Sigmoid colon (tissue), 4 donors: ENCODE data around the gene YEATS2.

Source experiments
- POLR2A ChIP-seq, 2 donors: fragments of 450-650 bp; IDR thresholded peaks; one replicate each; pipeline ENCODE4 v1.6.1; 2016; ENCODE audit warnings: antibody characterized with exemption in 2 of 2, mild to moderate bottlenecking in 2 of 2, moderate library complexity in 2 of 2
- POLR2AphosphoS5 ChIP-seq, 4 donors: sonication (generic); formaldehyde crosslinking; IDR thresholded peaks; one replicate each; pipeline ENCODE4 v1.6.1; 2017; ENCODE audit warnings: antibody characterized with exemption in 4 of 4
- TF ChIP-seq, protein P1 (sequence below), 4 experiments: fragments of 450-650 bp in 3 of 4; fragments of 200-600 bp in 1 of 4; IDR thresholded peaks; one replicate each; pipeline ENCODE4 v1.5.1; 2016 to 2019; ENCODE audit warnings: antibody characterized with exemption in 4 of 4, mild to moderate bottlenecking in 3 of 4, moderate library complexity in 2 of 4

DNA sequence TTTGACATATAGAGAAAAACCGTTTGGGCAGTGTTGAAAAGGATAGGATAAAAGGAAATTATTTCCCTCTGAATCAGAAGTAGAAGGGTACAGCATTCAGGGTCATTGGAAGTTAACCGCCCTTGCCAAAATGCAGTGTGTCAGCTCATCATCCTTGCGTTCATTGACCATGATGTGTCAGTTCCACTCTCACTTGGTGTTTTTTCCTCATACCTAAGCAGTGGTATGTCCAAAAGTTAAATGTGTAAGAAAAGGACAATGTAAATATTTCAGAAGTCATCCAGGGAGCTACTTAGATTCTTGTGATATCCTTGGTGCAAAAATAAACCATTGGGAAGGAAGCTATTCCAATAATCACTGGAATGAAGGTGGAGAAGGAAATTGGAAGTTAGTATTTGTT is 77.0 kb downstream of the YEATS2 start:
- TF ChIP-seq POLR2AphosphoS5 (IDR thresholded peaks at IDR 0.05) (no peak), POLR2A (IDR thresholded peaks at IDR 0.05) (no peak)
- TF ChIP-seq, protein P1, sequence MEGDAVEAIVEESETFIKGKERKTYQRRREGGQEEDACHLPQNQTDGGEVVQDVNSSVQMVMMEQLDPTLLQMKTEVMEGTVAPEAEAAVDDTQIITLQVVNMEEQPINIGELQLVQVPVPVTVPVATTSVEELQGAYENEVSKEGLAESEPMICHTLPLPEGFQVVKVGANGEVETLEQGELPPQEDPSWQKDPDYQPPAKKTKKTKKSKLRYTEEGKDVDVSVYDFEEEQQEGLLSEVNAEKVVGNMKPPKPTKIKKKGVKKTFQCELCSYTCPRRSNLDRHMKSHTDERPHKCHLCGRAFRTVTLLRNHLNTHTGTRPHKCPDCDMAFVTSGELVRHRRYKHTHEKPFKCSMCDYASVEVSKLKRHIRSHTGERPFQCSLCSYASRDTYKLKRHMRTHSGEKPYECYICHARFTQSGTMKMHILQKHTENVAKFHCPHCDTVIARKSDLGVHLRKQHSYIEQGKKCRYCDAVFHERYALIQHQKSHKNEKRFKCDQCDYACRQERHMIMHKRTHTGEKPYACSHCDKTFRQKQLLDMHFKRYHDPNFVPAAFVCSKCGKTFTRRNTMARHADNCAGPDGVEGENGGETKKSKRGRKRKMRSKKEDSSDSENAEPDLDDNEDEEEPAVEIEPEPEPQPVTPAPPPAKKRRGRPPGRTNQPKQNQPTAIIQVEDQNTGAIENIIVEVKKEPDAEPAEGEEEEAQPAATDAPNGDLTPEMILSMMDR (IDR thresholded peaks at IDR 0.05), result no peak
